Dermis microvascular lymphatic vessel endothelial cell (primary cell): ENCODE data around the gene ZFP69. TPM values are rescaled to one million over a fixed set of nuclear protein-coding genes. Genes with fewer than 3 reads are reported as not detected.
"Not testable (repeated sequence)": the region's sequence is repeated elsewhere in the genome, so short reads cannot be mapped to it uniquely, and the experiment has no call there.

Source experiments
- DNase-seq, 2 donors: peaks; one replicate each; pipeline versions ENCODE4 v3.0.0 to v3.0.0-alpha.2; 2010; ENCODE audit warnings: low read depth in 2 of 2
- total RNA-seq: library from RNA; depleted of rRNA; stranded (reverse); fragments of >200 nt; gene quantifications from 2 replicates; pipeline ENCODE4 v1.2.1, GENCODE V29; 2014

ZFP69 gene
- total RNA-seq: 1.4 and 1.5 TPM in 2 replicates

GRCh38 chr1:40476924-40477677 lies at the start of gene ZFP69:
Gene ZFP69, plus strand, starts transcription at chr1:40477290. Its CDS starts 2,072 bp downstream, at chr1:40479362.
- peak in 1 of 2 donors; percentile 61 for DNase-seq

- no peak for DNase-seq
Observed at GRCh38 chr1:40431385-40431784, 45.7 kb upstream of the ZFP69 start.

GRCh38 chr1:40432644-40433390 lies 44.3 kb upstream of the ZFP69 start:
- peak in 1 of 2 donors; percentile 6 for DNase-seq

GRCh38 chr1:40435471-40435870 lies 41.6 kb upstream of the ZFP69 start:
- DNase-seq: no peak

GRCh38 chr1:40435876-40436275 lies 41.2 kb upstream of the ZFP69 start:
- DNase-seq: no peak

- peak; percentile 40 to 45 for DNase-seq
Observed at GRCh38 chr1:40438391-40439015, 38.6 kb upstream of the ZFP69 start.

GRCh38 chr1:40439247-40439646 lies 37.8 kb upstream of the ZFP69 start:
- no peak for DNase-seq

GRCh38 chr1:40449684-40450494 lies 27.2 kb upstream of the ZFP69 start, which contains the start of gene ZFP69B:
Gene ZFP69B, plus strand, starts transcription at chr1:40450476. Its CDS starts 486 bp downstream, at chr1:40450962.
- DNase-seq: peak; percentile 74 to 95

GRCh38 chr1:40450495-40451237 lies 26.4 kb upstream of the ZFP69 start:
- peak in 1 of 2 donors; percentile 83 for DNase-seq

- DNase-seq: no peak
Observed at GRCh38 chr1:40451238-40451585, 25.9 kb upstream of the ZFP69 start.

- DNase-seq: no peak
Observed at GRCh38 chr1:40454873-40455272, 22.2 kb upstream of the ZFP69 start.

GRCh38 chr1:40462956-40463590 lies 14.0 kb upstream of the ZFP69 start:
- no peak for DNase-seq

GRCh38 chr1:40469327-40469726 lies 7.8 kb upstream of the ZFP69 start:
- no peak for DNase-seq

- no peak for DNase-seq
Observed at GRCh38 chr1:40475268-40475667, 1.8 kb upstream of the ZFP69 start.

GRCh38 chr1:40477678-40478053 lies 576 bp downstream of the ZFP69 start:
- peak in 1 of 2 donors; percentile 3 for DNase-seq

- no peak for DNase-seq
Observed at GRCh38 chr1:40478276-40478675, 1.2 kb downstream of the ZFP69 start.

- no peak for DNase-seq
Observed at GRCh38 chr1:40479156-40479555, 2.1 kb downstream of the ZFP69 start.

- no peak for DNase-seq
Observed at GRCh38 chr1:40495315-40495903, 18.3 kb downstream of the ZFP69 start.

- not testable (repeated sequence) for DNase-seq
Observed at GRCh38 chr1:40502651-40503050, 25.6 kb downstream of the ZFP69 start.

- DNase-seq: no peak
Observed at GRCh38 chr1:40507973-40508372, 30.9 kb downstream of the ZFP69 start.
